T-helper 2 cell treated with Interferon-gamma antibody and Interleukin-4, amounts not matched to agents 5 μg/mL and 100 μg/mL, for 36 hours (primary cell): ENCODE results near the gene PLEKHJ1.
A peak's percentile ranks its signal among the peaks of the same experiment; 100 is the strongest.

Experiments used
- DNase-seq: peaks from one replicate; pipeline ENCODE4 v3.0.0; 2021; ENCODE audit warnings: low spot score
- H3K27ac Mint-ChIP-seq: one replicate; pipeline ENCODE4 v1.8.0; 2021; ENCODE audit warnings: mild to moderate bottlenecking, mixed read lengths
- H3K27me3 Mint-ChIP-seq: one replicate; pipeline ENCODE4 v1.8.0; 2021; ENCODE audit warnings: low read depth, mixed read lengths
- H3K36me3 Mint-ChIP-seq: one replicate; pipeline ENCODE4 v1.8.0; 2021; ENCODE audit warnings: low read depth, mixed read lengths
- H3K4me1 Mint-ChIP-seq: one replicate; pipeline ENCODE4 v1.8.0; 2021; ENCODE audit warnings: low read depth, mixed read lengths
- H3K4me3 Mint-ChIP-seq: one replicate; pipeline ENCODE4 v1.8.0; 2022; ENCODE audit warnings: mild to moderate bottlenecking, moderate library complexity, mixed read lengths
- H3K9me3 Mint-ChIP-seq: one replicate; pipeline ENCODE4 v1.8.0; 2021; ENCODE audit warnings: mixed read lengths

The PLEKHJ1 gene

DNA sequence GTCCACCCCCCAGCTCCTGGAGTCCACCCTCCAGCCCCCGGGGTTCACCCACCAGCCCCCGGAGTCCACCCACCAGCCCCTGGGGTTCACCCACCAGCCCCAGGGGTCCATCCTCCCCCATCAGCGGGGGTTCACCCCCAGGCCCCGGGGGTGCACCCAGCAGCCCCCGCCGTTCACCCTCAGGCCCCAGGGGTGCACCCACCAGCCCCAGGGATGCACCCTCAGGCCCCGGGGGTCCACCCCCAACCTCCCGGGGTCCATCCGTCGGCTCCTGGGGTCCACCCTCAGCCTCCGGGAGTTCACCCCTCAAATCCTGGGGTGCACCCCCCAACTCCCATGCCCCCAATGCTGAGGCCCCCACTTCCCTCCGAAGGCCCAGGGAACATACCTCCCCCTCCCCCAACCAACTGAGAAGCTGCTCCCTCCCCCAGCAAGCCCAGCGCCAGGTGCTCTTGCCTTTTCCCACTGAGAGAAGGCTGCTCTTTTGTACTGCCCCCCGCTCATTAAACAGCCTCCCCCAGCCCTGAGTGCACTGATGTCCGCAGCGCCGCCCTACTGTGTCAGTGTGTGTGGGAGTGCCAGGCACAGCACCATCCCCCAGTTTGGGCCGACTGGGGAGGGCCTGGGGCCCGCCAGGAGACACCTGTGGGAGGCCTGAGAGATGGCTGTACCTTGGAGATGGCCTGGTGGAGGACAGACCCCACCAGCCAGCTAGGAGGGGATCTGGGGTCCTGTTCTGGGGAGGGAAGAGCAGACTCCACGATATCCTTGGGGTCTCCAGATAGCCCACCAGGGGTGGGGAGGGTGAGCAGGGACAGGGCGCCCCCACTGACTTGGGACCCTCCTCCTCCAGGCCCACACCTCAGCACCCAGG is 12.2 kb upstream of the PLEKHJ1 start:
- H3K36me3 Mint-ChIP-seq: peaks cover 21% of the 10 kb centered on the region
- no peak for DNase-seq
- no peaks in the 10 kb centered on the region for H3K4me1 Mint-ChIP-seq
- H3K27ac Mint-ChIP-seq: no peak overlapping the region
- H3K4me3 Mint-ChIP-seq: no peak overlapping the region
- H3K27me3 Mint-ChIP-seq: peaks cover 12% of the 10 kb centered on the region
- no peaks in the 10 kb centered on the region for H3K9me3 Mint-ChIP-seq

GRCh38 chr19:2247433-2248101 is 11.4 kb upstream of the PLEKHJ1 start:
- Mint-ChIP-seq H3K4me1 (peaks cover 1% of the 10 kb centered on the region), H3K27me3 (peaks cover 6% of the 10 kb centered on the region), H3K4me3 (no peak overlapping the region), H3K9me3 (no peaks in the 10 kb centered on the region), H3K36me3 (peaks cover 23% of the 10 kb centered on the region), H3K27ac (no peak overlapping the region)
- DNase-seq: no peak

- no peak for DNase-seq
- H3K4me3 Mint-ChIP-seq: no peak overlapping the region
- H3K36me3 Mint-ChIP-seq: peaks cover 27% of the 10 kb centered on the region
- no peak overlapping the region for H3K27ac Mint-ChIP-seq
- H3K4me1 Mint-ChIP-seq: peaks cover 4% of the 10 kb centered on the region
- peaks cover 3% of the 10 kb centered on the region for H3K27me3 Mint-ChIP-seq
- no peaks in the 10 kb centered on the region for H3K9me3 Mint-ChIP-seq
Measured at GRCh38 chr19:2246801-2247361, 10.8 kb upstream of the PLEKHJ1 start.

DNA sequence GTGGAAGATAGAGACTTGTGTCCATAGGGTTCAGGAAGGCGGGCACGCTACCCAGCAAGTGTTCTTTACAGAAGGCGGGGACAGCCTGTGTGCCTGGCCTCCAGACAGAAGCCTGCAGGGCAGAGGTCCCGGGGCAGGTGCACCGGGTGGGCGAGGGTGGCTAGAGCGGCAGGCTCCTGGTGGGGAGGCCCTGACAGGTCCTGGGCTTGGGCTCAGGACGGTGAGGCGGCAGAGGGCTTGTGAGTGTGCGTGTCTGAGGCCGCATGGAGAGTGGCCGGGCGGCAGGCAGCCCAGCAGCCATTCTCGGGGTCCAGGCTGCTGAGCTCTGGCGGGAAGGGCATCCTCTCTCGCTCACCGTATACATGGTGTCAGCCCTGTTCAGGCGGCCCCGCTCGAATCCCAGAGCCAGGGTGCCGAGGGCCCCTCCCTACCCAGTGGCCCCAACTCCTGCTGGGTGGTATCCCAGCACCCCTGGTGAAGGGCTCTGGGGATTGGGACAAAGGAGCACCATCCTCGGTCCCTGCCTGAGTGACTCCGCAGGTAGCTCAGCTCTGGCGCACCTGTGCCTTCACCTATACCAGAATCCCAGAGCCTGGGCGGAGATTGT is 10.0 kb upstream of the PLEKHJ1 start:
- Mint-ChIP-seq H3K36me3 (peaks cover 27% of the 10 kb centered on the region), H3K4me1 (peaks cover 5% of the 10 kb centered on the region), H3K4me3 (no peak overlapping the region), H3K27me3 (peaks cover 3% of the 10 kb centered on the region), H3K9me3 (no peaks in the 10 kb centered on the region), H3K27ac (no peak overlapping the region)
- DNase-seq: no peak

GRCh38 chr19:2245273-2245672 is 9.1 kb upstream of the PLEKHJ1 start:
- Mint-ChIP-seq H3K27me3 (peaks cover 3% of the 10 kb centered on the region), H3K27ac (no peak overlapping the region), H3K9me3 (no peaks in the 10 kb centered on the region), H3K36me3 (peaks cover 36% of the 10 kb centered on the region), H3K4me3 (no peak overlapping the region), H3K4me1 (peaks cover 14% of the 10 kb centered on the region)
- no peak for DNase-seq

DNA sequence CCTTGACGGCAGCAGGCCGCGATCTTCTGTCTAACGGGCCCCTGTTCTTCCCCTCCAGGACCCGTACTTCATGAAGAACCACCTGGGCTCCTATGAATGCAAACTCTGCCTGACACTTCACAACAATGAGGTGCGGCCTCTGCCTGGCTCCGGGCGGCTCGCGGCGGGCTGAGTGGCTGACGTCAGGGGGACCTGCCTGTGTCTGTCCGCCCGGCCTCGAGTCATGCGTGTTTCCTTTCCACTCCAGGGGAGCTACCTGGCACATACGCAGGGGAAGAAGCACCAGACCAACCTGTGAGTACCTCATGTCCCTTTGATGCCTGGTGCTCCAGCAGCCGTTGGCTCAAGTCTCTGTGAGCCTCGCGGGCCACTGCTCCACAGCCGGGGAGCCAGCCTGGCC is 8.4 kb upstream of the PLEKHJ1 start:
- H3K4me1 Mint-ChIP-seq: peaks cover 19% of the 10 kb centered on the region
- DNase-seq: no peak
- no peaks in the 10 kb centered on the region for H3K27me3 Mint-ChIP-seq
- peaks cover 39% of the 10 kb centered on the region for H3K36me3 Mint-ChIP-seq
- no peak overlapping the region for H3K27ac Mint-ChIP-seq
- no peaks in the 10 kb centered on the region for H3K9me3 Mint-ChIP-seq
- no peak overlapping the region for H3K4me3 Mint-ChIP-seq

GRCh38 chr19:2244125-2244411 is 7.9 kb upstream of the PLEKHJ1 start:
- Mint-ChIP-seq H3K9me3 (no peaks in the 10 kb centered on the region), H3K27me3 (no peaks in the 10 kb centered on the region), H3K4me3 (no peak overlapping the region), H3K36me3 (peaks cover 41% of the 10 kb centered on the region), H3K4me1 (peaks cover 21% of the 10 kb centered on the region), H3K27ac (no peak overlapping the region)
- DNase-seq: no peak

DNA sequence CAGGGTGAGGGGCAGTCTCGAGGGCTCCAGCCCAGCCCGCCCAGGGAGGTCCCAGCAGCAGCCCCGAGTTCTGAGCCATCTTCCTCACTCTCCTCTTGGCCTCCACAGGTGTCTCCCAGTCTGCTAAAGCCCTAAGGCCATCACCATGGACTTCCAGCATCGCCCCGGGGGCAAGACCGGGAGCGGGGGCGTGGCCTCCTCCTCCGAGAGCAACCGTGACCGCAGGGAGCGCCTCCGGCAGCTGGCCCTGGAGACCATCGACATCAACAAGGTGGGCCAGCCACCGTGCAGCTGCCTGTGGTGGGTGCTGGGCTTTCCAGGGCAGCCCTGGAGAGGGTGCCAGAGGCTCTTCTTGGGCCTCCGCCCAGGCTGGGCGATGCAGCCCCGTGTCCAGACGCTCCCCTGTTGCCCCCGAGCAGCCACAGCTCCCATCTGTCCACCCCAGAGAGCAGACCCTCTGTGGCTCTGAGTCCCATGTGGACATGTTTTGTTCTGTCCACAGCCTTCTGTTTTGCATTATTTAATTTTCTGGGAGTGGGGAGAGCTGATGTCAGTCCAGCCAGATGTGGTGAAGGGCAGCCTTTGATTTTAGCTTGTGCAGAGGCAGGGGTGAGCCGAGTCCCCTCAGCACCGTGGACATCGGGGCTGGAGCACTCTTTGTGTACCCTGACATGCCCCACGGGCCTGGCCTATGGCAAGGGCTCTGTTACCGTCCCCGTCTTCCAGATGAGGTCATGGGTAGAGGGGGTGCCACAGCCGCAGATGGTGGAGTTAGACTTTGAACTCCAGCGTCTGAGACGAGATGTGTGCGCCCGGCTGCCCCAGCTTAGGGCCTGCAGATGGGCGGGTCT is 7.4 kb upstream of the PLEKHJ1 start:
- Mint-ChIP-seq H3K27me3 (no peaks in the 10 kb centered on the region), H3K4me1 (peaks cover 25% of the 10 kb centered on the region), H3K9me3 (no peaks in the 10 kb centered on the region), H3K36me3 (peaks cover 46% of the 10 kb centered on the region), H3K4me3 (no peak overlapping the region), H3K27ac (no peak overlapping the region)
- no peak for DNase-seq

DNA sequence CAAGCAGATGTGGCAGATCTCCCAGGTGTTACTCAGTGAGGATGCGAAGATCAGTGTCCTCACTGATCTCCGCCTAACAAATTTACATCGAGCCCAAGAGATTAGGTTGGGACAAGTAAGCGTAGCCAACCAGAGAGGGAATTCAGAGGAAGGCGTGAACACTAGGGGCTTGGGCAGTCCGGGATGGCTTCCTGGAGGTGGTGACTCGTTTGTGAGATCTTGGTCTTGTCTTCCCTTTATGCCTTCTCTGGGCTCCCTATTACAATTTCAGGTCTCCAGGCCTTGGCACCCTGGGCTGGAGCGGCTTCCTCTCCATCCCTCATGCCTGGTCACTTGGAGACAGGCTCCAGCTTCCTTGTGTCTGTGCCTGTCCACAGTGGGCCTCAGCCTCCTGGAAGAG is 6.7 kb upstream of the PLEKHJ1 start:
- peak overlapping the region; percentile 20 for H3K27ac Mint-ChIP-seq

GRCh38 chr19:2242092-2242537 is 6.0 kb upstream of the PLEKHJ1 start:
- Mint-ChIP-seq H3K4me1 (peaks cover 35% of the 10 kb centered on the region), H3K36me3 (peaks cover 56% of the 10 kb centered on the region), H3K27ac (peak overlapping the region; percentile 31), H3K27me3 (no peaks in the 10 kb centered on the region), H3K4me3 (peak overlapping the region; percentile 51), H3K9me3 (no peaks in the 10 kb centered on the region)
- no peak for DNase-seq

More for the DNA sequence above, 6.7 kb upstream of the PLEKHJ1 start:
- Mint-ChIP-seq H3K27me3 (no peaks in the 10 kb centered on the region), H3K36me3 (peaks cover 50% of the 10 kb centered on the region), H3K4me1 (peaks cover 32% of the 10 kb centered on the region), H3K9me3 (no peaks in the 10 kb centered on the region), H3K4me3 (no peak overlapping the region)
- no peak for DNase-seq

DNA sequence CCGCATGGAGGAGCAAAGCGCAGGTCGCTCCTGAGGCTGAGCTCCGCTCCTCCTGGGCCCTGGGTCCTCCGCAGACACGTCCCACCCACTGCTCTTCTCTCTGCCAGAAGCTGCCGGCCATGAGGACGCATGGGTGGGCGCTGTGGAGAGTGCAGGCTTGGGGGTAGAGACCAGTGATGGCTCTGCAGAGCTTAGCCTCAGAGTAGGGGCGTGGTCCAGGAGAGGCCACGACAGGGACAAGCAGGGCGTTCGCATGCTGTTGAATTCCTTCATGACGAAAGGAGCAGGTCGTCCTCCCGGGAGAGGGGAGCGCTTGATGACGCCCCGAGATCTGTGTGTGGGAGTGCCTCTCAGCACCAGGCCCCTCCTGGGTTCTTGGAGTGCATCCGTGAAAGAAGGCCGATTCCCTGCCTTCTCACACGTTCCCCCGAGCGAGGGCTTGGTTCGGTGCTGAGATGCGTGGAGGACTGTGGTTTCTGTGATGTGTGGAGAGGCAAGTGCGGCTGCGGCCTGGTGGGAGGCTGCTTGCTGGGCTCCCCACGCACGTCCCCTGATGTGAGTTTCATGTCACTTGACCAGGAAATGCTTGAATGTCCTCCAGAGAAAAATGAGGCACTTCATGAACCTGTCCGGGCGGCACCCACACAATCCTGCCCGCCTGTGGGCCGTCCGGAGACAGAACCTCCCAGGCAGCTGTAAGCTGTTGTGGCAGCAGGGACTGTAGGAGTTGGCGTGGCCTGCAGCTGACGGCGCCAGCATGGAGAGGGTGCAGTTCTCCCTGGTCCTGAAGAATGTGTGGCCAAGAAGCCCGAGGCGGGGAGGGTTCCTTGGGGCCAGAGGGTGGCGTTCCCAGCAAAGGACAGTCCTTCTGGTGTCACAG is 5.0 kb upstream of the PLEKHJ1 start:
- no peak overlapping the region for H3K27ac Mint-ChIP-seq
- H3K27me3 Mint-ChIP-seq: no peaks in the 10 kb centered on the region
- peaks cover 35% of the 10 kb centered on the region for H3K4me1 Mint-ChIP-seq
- H3K9me3 Mint-ChIP-seq: no peaks in the 10 kb centered on the region
- DNase-seq: no peak
- H3K36me3 Mint-ChIP-seq: peaks cover 60% of the 10 kb centered on the region
- peak overlapping the region; percentile 86 for H3K4me3 Mint-ChIP-seq

- H3K4me3 Mint-ChIP-seq: peak overlapping the region; percentile 86
- no peaks in the 10 kb centered on the region for H3K27me3 Mint-ChIP-seq
- no peak for DNase-seq
- H3K36me3 Mint-ChIP-seq: peaks cover 55% of the 10 kb centered on the region
- H3K4me1 Mint-ChIP-seq: peaks cover 36% of the 10 kb centered on the region
- no peaks in the 10 kb centered on the region for H3K9me3 Mint-ChIP-seq
- peak overlapping the region; percentile 80 for H3K27ac Mint-ChIP-seq
Measured at GRCh38 chr19:2239771-2240770, 3.9 kb upstream of the PLEKHJ1 start.
